ENCODE measurements around the gene HTR2B.
"Not testable (repeated sequence)": the region's sequence is repeated elsewhere in the genome, so short reads cannot be mapped to it uniquely, and the experiment has no call there.

HTR2B gene

DNA sequence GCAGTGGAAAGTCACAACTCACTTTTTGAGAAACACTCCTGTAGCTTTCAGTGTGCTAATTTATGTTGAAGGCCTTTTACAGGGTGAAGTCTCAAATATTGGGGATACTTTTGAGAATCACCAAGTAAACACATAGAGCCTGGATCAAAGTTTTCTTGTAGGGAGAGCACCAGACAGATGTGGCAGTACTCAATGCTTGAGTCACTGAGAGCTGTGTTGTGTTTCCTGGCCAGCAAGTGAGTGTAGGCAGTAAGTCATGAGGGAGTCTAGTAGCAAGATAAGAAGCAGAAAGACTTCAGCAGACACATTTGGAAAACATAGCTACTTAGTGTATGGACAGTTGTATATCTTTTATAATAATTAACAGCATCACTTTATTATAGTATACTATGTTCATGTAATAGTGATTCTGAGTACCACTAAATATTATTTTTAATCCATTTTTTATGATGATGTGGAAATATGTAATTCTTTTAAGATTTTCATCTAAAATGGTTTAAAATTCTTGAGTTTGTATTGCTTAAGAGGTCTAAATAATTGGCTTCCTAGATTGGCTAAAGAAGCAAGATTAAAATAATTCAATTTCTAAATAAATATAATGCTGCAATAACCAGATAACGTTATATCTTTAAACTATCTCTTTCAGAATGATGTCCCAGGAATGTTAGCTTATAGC lies 55.3 kb downstream of the HTR2B start:
- peak; percentile 32 for DNase-seq

GRCh38 chr2:231068525-231069222 lies 56.2 kb downstream of the HTR2B start:
- DNase-seq = peak; percentile 82

DNA sequence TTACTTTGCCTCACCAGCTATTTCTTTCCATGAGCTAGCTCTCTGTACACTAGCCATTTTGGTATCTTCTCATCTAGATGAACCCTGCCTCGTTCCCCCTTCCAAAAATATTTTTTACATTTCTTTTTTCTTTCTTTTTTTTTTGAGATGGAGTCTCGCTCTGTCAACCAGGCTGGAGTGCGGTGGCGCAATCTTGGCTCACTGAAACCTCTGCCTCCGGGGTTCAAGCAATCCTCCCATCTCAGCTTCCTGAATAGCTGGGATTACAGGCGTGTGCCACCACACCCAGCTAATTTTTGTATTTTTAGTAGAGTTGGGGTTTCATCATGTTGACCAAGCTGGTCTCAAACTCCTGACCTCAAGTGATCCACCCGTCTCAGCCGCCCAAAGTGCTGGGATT lies 57.3 kb downstream of the HTR2B start:
- not testable (repeated sequence) for DNase-seq

DNA sequence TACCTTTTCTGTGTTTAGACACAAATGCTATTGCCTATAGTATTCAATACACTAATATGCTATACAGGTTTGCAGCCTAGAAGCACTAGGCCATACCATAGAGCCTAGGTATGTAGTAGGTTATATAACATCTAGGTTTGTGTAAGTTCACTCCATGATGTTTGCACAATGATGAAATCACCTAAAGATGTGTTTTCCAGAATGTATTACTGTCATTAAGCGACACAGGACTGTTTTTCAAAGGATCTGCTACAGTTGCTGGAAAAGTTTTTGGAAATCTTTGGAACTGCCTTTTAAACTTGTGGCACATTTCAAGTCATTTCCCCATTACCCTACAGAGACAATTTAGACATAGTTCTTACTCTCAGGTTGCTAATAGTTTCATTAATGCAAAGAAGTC lies 58.9 kb downstream of the HTR2B start:
- DNase-seq = no peak

- no peak for DNase-seq
These were observed 61.5 kb downstream of the HTR2B start for GRCh38 chr2:231063347-231063746.

GRCh38 chr2:231062776-231063175 lies 62.1 kb downstream of the HTR2B start:
- DNase-seq = peak; percentile 22

GRCh38 chr2:231059756-231060155 lies 65.1 kb downstream of the HTR2B start:
- DNase-seq = no peak

DNA sequence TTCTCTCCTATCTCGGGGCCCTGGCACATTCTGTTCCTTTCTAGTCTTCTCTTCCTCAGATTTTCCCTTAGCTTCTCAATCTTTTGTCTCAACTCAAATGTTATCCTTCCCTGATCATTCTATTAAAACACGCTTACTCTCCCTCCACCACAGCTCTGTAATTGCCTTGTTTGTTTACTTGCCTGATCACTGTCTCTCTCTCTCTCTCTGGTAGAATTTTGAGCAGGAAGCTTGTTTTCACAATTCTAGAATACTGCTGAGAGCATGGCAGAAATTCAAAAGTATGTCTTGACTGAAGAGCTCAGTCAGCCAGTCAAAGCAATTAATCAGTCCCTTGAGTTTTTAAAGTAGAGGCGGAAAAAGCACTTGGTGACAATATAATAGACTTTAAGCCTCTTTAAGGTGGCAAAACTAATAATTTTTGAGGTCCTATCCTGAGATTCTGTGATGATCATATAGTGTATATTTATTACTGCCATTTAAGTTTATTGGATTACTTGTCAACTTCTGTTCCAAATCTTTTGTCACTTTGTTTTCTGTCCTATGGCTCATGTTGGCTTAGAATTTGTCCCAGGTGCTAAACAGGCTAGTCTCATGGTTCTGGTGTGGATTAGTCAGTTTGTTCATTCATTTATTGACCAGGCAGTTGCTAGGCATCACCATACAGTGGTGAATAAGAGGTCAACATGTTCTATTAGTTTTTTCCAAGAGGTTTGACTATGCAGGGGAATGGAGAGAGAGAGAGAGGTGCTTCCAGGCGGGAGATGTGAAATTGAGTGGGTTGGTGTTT lies 65.9 kb downstream of the HTR2B start:
- DNase-seq = no peak
